HepG2 (cell line): ENCODE data around the gene APC2. TPM values are rescaled to one million over a fixed set of nuclear protein-coding genes. Genes with fewer than 3 reads are reported as not detected.

Experiments
- BCL6 ChIP-seq: IDR thresholded peaks from 2 replicates; pipeline ENCODE4 v1.6.1; 2016; ENCODE audit warnings: missing genetic modification reagents, missing compliant biosample characterization
- IRF2 ChIP-seq: IDR thresholded peaks from 2 replicates; pipeline ENCODE4 v1.6.1; 2018; ENCODE audit warnings: missing genetic modification reagents, missing compliant biosample characterization
- MTF1 ChIP-seq: sonication (generic); formaldehyde crosslinking; IDR thresholded peaks from 2 replicates; pipeline ENCODE4 v1.5.0; 2020; ENCODE audit warnings: missing genetic modification reagents
- MYC ChIP-seq: sonication (generic); formaldehyde crosslinking; IDR thresholded peaks from 2 replicates; pipeline ENCODE4 v1.9.0; 2021; ENCODE audit warnings: missing genetic modification reagents, borderline replicate concordance
- NFRKB ChIP-seq: fragments of 450-650 bp; IDR thresholded peaks from 2 replicates; pipeline ENCODE4 v1.6.1; 2017
- NR3C1 ChIP-seq: sonication (generic); formaldehyde crosslinking; IDR thresholded peaks from 2 replicates; pipeline ENCODE4 v1.4.0; 2020; ENCODE audit warnings: missing genetic modification reagents
- PHF8 ChIP-seq: sonication (generic); formaldehyde crosslinking; IDR thresholded peaks from 2 replicates; pipeline ENCODE4 v1.5.0; 2020; ENCODE audit warnings: missing genetic modification reagents
- POLR2AphosphoS5 ChIP-seq: IDR thresholded peaks from 2 replicates; pipeline ENCODE4 v1.6.1; 2012; ENCODE audit warnings: low read depth, low read length
- REPIN1 ChIP-seq: sonication (generic); formaldehyde crosslinking; IDR thresholded peaks from 2 replicates; pipeline ENCODE4 v1.8.0; 2022; ENCODE audit warnings: missing genetic modification reagents, low read depth, mild to moderate bottlenecking, borderline replicate concordance
- SOX13 ChIP-seq, 3 experiments: fragments of 450-650 bp in 1 of 3; sonication (generic) in 1 of 3; formaldehyde crosslinking in 1 of 3; IDR thresholded peaks in 2 of 3; conservative IDR thresholded peaks in 1 of 3; 2 replicates each; pipeline versions ENCODE4 v1.5.0 to v1.6.1; 2016 to 2020; ENCODE audit warnings: antibody characterized with exemption in 1 of 3, mild to moderate bottlenecking in 1 of 3, missing compliant biosample characterization in 1 of 3, missing genetic modification reagents in 1 of 3, moderate library complexity in 1 of 3
- ZNF138 ChIP-seq: sonication (generic); formaldehyde crosslinking; IDR thresholded peaks from 2 replicates; pipeline ENCODE4 v1.5.0; 2020; ENCODE audit warnings: mild to moderate bottlenecking, low read depth, missing genetic modification reagents
- ZNF691 ChIP-seq: sonication (generic); formaldehyde crosslinking; IDR thresholded peaks from 2 replicates; pipeline ENCODE4 v1.4.0; 2020; ENCODE audit warnings: missing genetic modification reagents, low read depth, mild to moderate bottlenecking, borderline replicate concordance
- ZNF747 ChIP-seq: sonication (generic); formaldehyde crosslinking; IDR thresholded peaks from 2 replicates; pipeline ENCODE4 v1.8.1; 2023; ENCODE audit warnings: missing genetic modification reagents, mild to moderate bottlenecking, borderline replicate concordance
- ZNF770 ChIP-seq: sonication (generic); formaldehyde crosslinking; IDR thresholded peaks from 2 replicates; pipeline ENCODE4 v1.5.0; 2020; ENCODE audit warnings: mild to moderate bottlenecking, missing genetic modification reagents
- ZSCAN12 ChIP-seq: sonication (generic); formaldehyde crosslinking; IDR thresholded peaks from 2 replicates; pipeline ENCODE4 v1.9.0; 2021; ENCODE audit warnings: mild to moderate bottlenecking, missing genetic modification reagents
- polyA plus RNA-seq, 8 experiments: library from polyadenylated mRNA; depleted of rRNA in 3 of 8; stranded (reverse) in 7 of 8; unstranded in 1 of 8; fragments of >200 nt; fragmentation: Illumina TruSeq in 4 of 8; extraction: Trizol in 4 of 8; gene quantifications; 2 replicates each; pipeline versions ENCODE4 v1.2.1 to v1.2.3, GENCODE V29; 2011 to 2016; ENCODE audit warnings: low read depth in 4 of 8, missing spikeins in 1 of 8, mixed read lengths in 1 of 8; ENCODE audit not compliant: insufficient read depth in 1 of 8
- total RNA-seq, 5 experiments: library from RNA; depleted of rRNA; stranded (reverse); fragments of >200 nt; fragmentation: Illumina TruSeq; extraction: Trizol; gene quantifications; 2 replicates each; pipeline ENCODE4 v1.2.3, GENCODE V29; 2016; ENCODE audit warnings: low read depth in 1 of 5
- TF ChIP-seq, protein P1 (sequence below): sonication (generic); formaldehyde crosslinking; IDR thresholded peaks from 2 replicates; pipeline ENCODE4 v1.4.0; 2020; ENCODE audit warnings: missing genetic modification reagents, borderline replicate concordance
- TF ChIP-seq, protein P2 (sequence below): sonication (generic); formaldehyde crosslinking; IDR thresholded peaks from 2 replicates; pipeline ENCODE4 v1.8.0; 2022; ENCODE audit warnings: missing genetic modification reagents, mild to moderate bottlenecking, moderate library complexity, borderline replicate concordance
- TF ChIP-seq, protein P3 (sequence below): sonication (generic); formaldehyde crosslinking; IDR thresholded peaks from 2 replicates; pipeline ENCODE4 v1.8.1; 2023; ENCODE audit warnings: mild to moderate bottlenecking, moderate library complexity, missing genetic modification reagents

Gene APC2
- total and polyA plus RNA-seq, 2 of the 13 experiments (the other 11 are each of a cell fraction or from before 2014, with no cell fraction given), result 0.08 to 0.22 TPM

- no peak for TF ChIP-seq NR3C1 (CRISPR knock-in tag)
- TF ChIP-seq PHF8 (CRISPR knock-in tag), result peak; percentile 47; the same call in 1 of the 2 replicates
- TF ChIP-seq ZNF691, result peak; percentile 37; the same call in 1 of the 2 replicates
- TF ChIP-seq REPIN1, result peak; percentile 61; the same call in 1 of the 2 replicates
- peak; percentile 52; the same call in 1 of the 2 replicates for TF ChIP-seq ZNF770 (CRISPR knock-in tag)
- TF ChIP-seq BCL6 (CRISPR knock-in tag), result no peak
- TF ChIP-seq SOX13 (IDR thresholded peaks at IDR 0.05), result no peak
- no peak for TF ChIP-seq SOX13 (CRISPR knock-in tag; conservative IDR thresholded peaks at IDR 0.05 in 1 of 2, IDR thresholded peaks at IDR 0.05 in 1 of 2)
- peak; percentile 79 for TF ChIP-seq MYC (CRISPR knock-in tag)
- no peak for TF ChIP-seq NFRKB
- TF ChIP-seq, protein P1, sequence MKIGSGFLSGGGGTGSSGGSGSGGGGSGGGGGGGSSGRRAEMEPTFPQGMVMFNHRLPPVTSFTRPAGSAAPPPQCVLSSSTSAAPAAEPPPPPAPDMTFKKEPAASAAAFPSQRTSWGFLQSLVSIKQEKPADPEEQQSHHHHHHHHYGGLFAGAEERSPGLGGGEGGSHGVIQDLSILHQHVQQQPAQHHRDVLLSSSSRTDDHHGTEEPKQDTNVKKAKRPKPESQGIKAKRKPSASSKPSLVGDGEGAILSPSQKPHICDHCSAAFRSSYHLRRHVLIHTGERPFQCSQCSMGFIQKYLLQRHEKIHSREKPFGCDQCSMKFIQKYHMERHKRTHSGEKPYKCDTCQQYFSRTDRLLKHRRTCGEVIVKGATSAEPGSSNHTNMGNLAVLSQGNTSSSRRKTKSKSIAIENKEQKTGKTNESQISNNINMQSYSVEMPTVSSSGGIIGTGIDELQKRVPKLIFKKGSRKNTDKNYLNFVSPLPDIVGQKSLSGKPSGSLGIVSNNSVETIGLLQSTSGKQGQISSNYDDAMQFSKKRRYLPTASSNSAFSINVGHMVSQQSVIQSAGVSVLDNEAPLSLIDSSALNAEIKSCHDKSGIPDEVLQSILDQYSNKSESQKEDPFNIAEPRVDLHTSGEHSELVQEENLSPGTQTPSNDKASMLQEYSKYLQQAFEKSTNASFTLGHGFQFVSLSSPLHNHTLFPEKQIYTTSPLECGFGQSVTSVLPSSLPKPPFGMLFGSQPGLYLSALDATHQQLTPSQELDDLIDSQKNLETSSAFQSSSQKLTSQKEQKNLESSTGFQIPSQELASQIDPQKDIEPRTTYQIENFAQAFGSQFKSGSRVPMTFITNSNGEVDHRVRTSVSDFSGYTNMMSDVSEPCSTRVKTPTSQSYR (CRISPR knock-in tag), result no peak
- 0 out of 2 replicates have a peak, but pooled peaks have one; percentile 58 for TF ChIP-seq ZNF138 (CRISPR knock-in tag)
- TF ChIP-seq, protein P2, sequence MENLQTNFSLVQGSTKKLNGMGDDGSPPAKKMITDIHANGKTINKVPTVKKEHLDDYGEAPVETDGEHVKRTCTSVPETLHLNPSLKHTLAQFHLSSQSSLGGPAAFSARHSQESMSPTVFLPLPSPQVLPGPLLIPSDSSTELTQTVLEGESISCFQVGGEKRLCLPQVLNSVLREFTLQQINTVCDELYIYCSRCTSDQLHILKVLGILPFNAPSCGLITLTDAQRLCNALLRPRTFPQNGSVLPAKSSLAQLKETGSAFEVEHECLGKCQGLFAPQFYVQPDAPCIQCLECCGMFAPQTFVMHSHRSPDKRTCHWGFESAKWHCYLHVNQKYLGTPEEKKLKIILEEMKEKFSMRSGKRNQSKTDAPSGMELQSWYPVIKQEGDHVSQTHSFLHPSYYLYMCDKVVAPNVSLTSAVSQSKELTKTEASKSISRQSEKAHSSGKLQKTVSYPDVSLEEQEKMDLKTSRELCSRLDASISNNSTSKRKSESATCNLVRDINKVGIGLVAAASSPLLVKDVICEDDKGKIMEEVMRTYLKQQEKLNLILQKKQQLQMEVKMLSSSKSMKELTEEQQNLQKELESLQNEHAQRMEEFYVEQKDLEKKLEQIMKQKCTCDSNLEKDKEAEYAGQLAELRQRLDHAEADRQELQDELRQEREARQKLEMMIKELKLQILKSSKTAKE (CRISPR knock-in tag), result peak; percentile 22; the same call in 1 of the 2 replicates
- TF ChIP-seq MTF1 (CRISPR knock-in tag), result 0 out of 2 replicates have a peak, but pooled peaks have one; percentile 37
- TF ChIP-seq, protein P3, sequence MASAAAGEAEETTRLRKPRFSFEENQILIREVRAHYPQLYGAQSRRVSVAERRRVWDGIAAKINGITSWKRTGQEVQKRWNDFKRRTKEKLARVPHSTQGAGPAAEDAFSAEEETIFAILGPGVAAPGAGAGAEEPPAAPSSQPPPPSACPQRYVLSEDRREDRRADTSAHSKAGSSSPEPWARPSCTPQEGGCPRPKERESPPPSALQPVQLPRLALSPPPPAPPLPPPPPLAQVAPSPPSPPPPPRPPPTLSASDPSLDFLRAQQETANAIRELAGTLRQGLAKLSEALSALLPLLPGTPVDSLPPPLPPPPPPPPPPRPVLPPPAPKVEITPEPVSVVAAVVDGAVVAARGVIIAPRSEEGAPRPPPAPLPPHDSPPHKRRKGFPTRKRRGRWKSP (CRISPR knock-in tag), result 0 out of 2 replicates have a peak, but pooled peaks have one; percentile 55
- peak; percentile 86; the same call in 1 of the 2 replicates for TF ChIP-seq ZSCAN12 (CRISPR knock-in tag)
- 0 out of 2 replicates have a peak, but pooled peaks have one; percentile 16 for TF ChIP-seq ZNF747 (CRISPR knock-in tag)
- TF ChIP-seq POLR2AphosphoS5, result peak; percentile 77
- TF ChIP-seq IRF2 (CRISPR knock-in tag), result peak; percentile 44; the same call in 1 of the 2 replicates
Measured at GRCh38 chr19:1491114-1491848, 41.4 kb downstream of the APC2 start, which contains the start of gene REEP6 (continued).
